GM12878 (cell line): Measurements from ENCODE around the gene CCL19. TPM values are rescaled to one million over a fixed set of nuclear protein-coding genes. Genes with fewer than 3 reads are reported as not detected.

Source experiments
- polyA plus RNA-seq, 11 experiments: library from polyadenylated mRNA; depleted of rRNA in 4 of 11; unstranded in 6 of 11; stranded (reverse) in 5 of 11; fragments of >200 nt; fragmentation: Nextera tagmentation in 4 of 11; fragmentation: Illumina TruSeq in 1 of 11; extraction: Ambion mirVana in 4 of 11; extraction: Trizol in 1 of 11; gene quantifications; 1 replicate in 1 of 11; 2 replicates in 10 of 11; pipeline versions ENCODE4 v1.2.1 to v1.2.3, GENCODE V29; 2011 to 2016; ENCODE audit warnings: inconsistent platforms in 2 of 11, missing spikeins in 2 of 11, low read depth in 1 of 11
- small RNA-seq: library from RNA; depleted of rRNA; stranded (forward); fragments of <200 nt; gene quantifications from one replicate; pipeline ENCODE3, GENCODE V24; 2014
- total RNA-seq, 4 experiments: library from RNA; depleted of rRNA in 3 of 4; stranded (reverse); fragments of >200 nt in 3 of 4; fragmentation: Illumina TruSeq in 1 of 4; extraction: Trizol in 1 of 4; gene quantifications; 2 replicates each; pipeline versions ENCODE4 v1.2.1 to v1.2.3, GENCODE V29; 2013 to 2021

The CCL19 gene
- total and polyA plus RNA-seq, 10 of the 15 experiments (the other 5 are each of a cell fraction or from before 2014, with no cell fraction given) = 0.42 to 0.69 TPM; not detected in 8

Small RNAs within 50 kb of the gene (small RNA-seq; reads per million reads assigned to genes)
- gene CCL27 = not detected

Other genes with a start within 250 kb of the CCL19 start
Only the 7 nearest of the 12 such genes appear.
- 87.3 and 103 TPM in 2 replicates for gene DCTN3, start 70.8 kb downstream of the CCL19 start, total RNA-seq (2014; rRNA removed)
- gene DCTN3, start 70.8 kb downstream of the CCL19 start, total RNA-seq (2014; rRNA removed; fragmentation: Illumina TruSeq; extraction: Trizol) = 43.2 and 45.6 TPM in 2 replicates
- 74.6 and 79.1 TPM in 2 replicates for gene DCTN3, start 70.8 kb downstream of the CCL19 start, total RNA-seq (2021)
- gene DCTN3, start 70.8 kb downstream of the CCL19 start, polyA plus RNA-seq (2011; rRNA removed) = 56.5 and 75.6 TPM in 2 replicates
- gene DCTN3, start 70.8 kb downstream of the CCL19 start, polyA plus RNA-seq (2014; fragmentation: Illumina TruSeq; extraction: Trizol) = 26.9 and 57.8 TPM in 2 replicates
- 10 to 100 TPM; 19.0 to 52.0 TPM for gene DCTN3, start 70.8 kb downstream of the CCL19 start, polyA plus RNA-seq (2014; fragmentation: Nextera tagmentation; extraction: Ambion mirVana)
- 66.7 and 68.0 TPM in 2 replicates for gene DCTN3, start 70.8 kb downstream of the CCL19 start, polyA plus RNA-seq (2014; rRNA removed)
- gene DCTN3, start 70.8 kb downstream of the CCL19 start, polyA plus RNA-seq (2016; fragmentation: Nextera tagmentation; extraction: Ambion mirVana) = 100 to 1,000 TPM; 101 to 120 TPM
- gene ARID3C, start 62.2 kb downstream of the CCL19 start, total RNA-seq (2014; rRNA removed) = not detected in 2 replicates
- gene ARID3C, start 62.2 kb downstream of the CCL19 start, total RNA-seq (2014; rRNA removed; fragmentation: Illumina TruSeq; extraction: Trizol) = not detected in 2 replicates
- 0.24 TPM in 1 of 2 replicates, not detected in the other for gene ARID3C, start 62.2 kb downstream of the CCL19 start, total RNA-seq (2021)
- gene ARID3C, start 62.2 kb downstream of the CCL19 start, polyA plus RNA-seq (2011; rRNA removed) = not detected in 2 replicates
- gene ARID3C, start 62.2 kb downstream of the CCL19 start, polyA plus RNA-seq (2014; fragmentation: Illumina TruSeq; extraction: Trizol) = not detected in 2 replicates
- not detected for gene ARID3C, start 62.2 kb downstream of the CCL19 start, polyA plus RNA-seq (2014; fragmentation: Nextera tagmentation; extraction: Ambion mirVana)
- gene ARID3C, start 62.2 kb downstream of the CCL19 start, polyA plus RNA-seq (2014; rRNA removed) = not detected in 2 replicates
- not detected for gene ARID3C, start 62.2 kb downstream of the CCL19 start, polyA plus RNA-seq (2016; fragmentation: Nextera tagmentation; extraction: Ambion mirVana)
- 65.4 and 77.9 TPM in 2 replicates for gene SIGMAR1, start 53.5 kb downstream of the CCL19 start, total RNA-seq (2014; rRNA removed)
- gene SIGMAR1, start 53.5 kb downstream of the CCL19 start, total RNA-seq (2014; rRNA removed; fragmentation: Illumina TruSeq; extraction: Trizol) = 38.6 and 44.3 TPM in 2 replicates
- gene SIGMAR1, start 53.5 kb downstream of the CCL19 start, total RNA-seq (2021) = 61.5 and 63.0 TPM in 2 replicates
- 7.6 and 12.9 TPM in 2 replicates for gene SIGMAR1, start 53.5 kb downstream of the CCL19 start, polyA plus RNA-seq (2011; rRNA removed)
- 64.7 and 76.0 TPM in 2 replicates for gene SIGMAR1, start 53.5 kb downstream of the CCL19 start, polyA plus RNA-seq (2014; fragmentation: Illumina TruSeq; extraction: Trizol)
- gene SIGMAR1, start 53.5 kb downstream of the CCL19 start, polyA plus RNA-seq (2014; fragmentation: Nextera tagmentation; extraction: Ambion mirVana) = 10 to 100 TPM in 1 of 2 experiments, 1 to 10 TPM in 1; 7.1 to 19.6 TPM
- 81.4 and 82.9 TPM in 2 replicates for gene SIGMAR1, start 53.5 kb downstream of the CCL19 start, polyA plus RNA-seq (2014; rRNA removed)
- 100 to 1,000 TPM; 110 to 133 TPM for gene SIGMAR1, start 53.5 kb downstream of the CCL19 start, polyA plus RNA-seq (2016; fragmentation: Nextera tagmentation; extraction: Ambion mirVana)
- 30.3 and 31.0 TPM in 2 replicates for gene GALT, start 44.6 kb downstream of the CCL19 start, total RNA-seq (2014; rRNA removed)
- gene GALT, start 44.6 kb downstream of the CCL19 start, total RNA-seq (2014; rRNA removed; fragmentation: Illumina TruSeq; extraction: Trizol) = 9.3 and 10.3 TPM in 2 replicates
- gene GALT, start 44.6 kb downstream of the CCL19 start, total RNA-seq (2021) = 26.2 and 30.8 TPM in 2 replicates
- gene GALT, start 44.6 kb downstream of the CCL19 start, polyA plus RNA-seq (2011; rRNA removed) = 10.5 and 21.6 TPM in 2 replicates
- 14.5 and 16.9 TPM in 2 replicates for gene GALT, start 44.6 kb downstream of the CCL19 start, polyA plus RNA-seq (2014; fragmentation: Illumina TruSeq; extraction: Trizol)
- gene GALT, start 44.6 kb downstream of the CCL19 start, polyA plus RNA-seq (2014; fragmentation: Nextera tagmentation; extraction: Ambion mirVana) = 10 to 100 TPM; 22.8 to 24.9 TPM
- gene GALT, start 44.6 kb downstream of the CCL19 start, polyA plus RNA-seq (2014; rRNA removed) = 30.2 and 41.6 TPM in 2 replicates
- 10 to 100 TPM; 28.8 to 34.1 TPM for gene GALT, start 44.6 kb downstream of the CCL19 start, polyA plus RNA-seq (2016; fragmentation: Nextera tagmentation; extraction: Ambion mirVana)
- 1.5 and 2.9 TPM in 2 replicates for gene IL11RA, start 39.1 kb downstream of the CCL19 start, total RNA-seq (2014; rRNA removed)
- gene IL11RA, start 39.1 kb downstream of the CCL19 start, total RNA-seq (2014; rRNA removed; fragmentation: Illumina TruSeq; extraction: Trizol) = 1.7 and 2.6 TPM in 2 replicates
- gene IL11RA, start 39.1 kb downstream of the CCL19 start, total RNA-seq (2021) = 4.8 and 5.8 TPM in 2 replicates
- gene IL11RA, start 39.1 kb downstream of the CCL19 start, polyA plus RNA-seq (2011; rRNA removed) = 3.5 and 5.7 TPM in 2 replicates
- gene IL11RA, start 39.1 kb downstream of the CCL19 start, polyA plus RNA-seq (2014; fragmentation: Illumina TruSeq; extraction: Trizol) = 2.6 and 2.8 TPM in 2 replicates
- gene IL11RA, start 39.1 kb downstream of the CCL19 start, polyA plus RNA-seq (2014; fragmentation: Nextera tagmentation; extraction: Ambion mirVana) = under 1 TPM; 0.32 to 0.47 TPM
- 5.2 and 5.7 TPM in 2 replicates for gene IL11RA, start 39.1 kb downstream of the CCL19 start, polyA plus RNA-seq (2014; rRNA removed)
- gene IL11RA, start 39.1 kb downstream of the CCL19 start, polyA plus RNA-seq (2016; fragmentation: Nextera tagmentation; extraction: Ambion mirVana) = 1 to 10 TPM; 1.1 to 1.5 TPM
- gene CCL27, start 28.6 kb downstream of the CCL19 start, total RNA-seq (2014; rRNA removed) = not detected in 2 replicates
- gene CCL27, start 28.6 kb downstream of the CCL19 start, total RNA-seq (2014; rRNA removed; fragmentation: Illumina TruSeq; extraction: Trizol) = not detected in 2 replicates
- gene CCL27, start 28.6 kb downstream of the CCL19 start, total RNA-seq (2021) = not detected in 2 replicates
- not detected in 2 replicates for gene CCL27, start 28.6 kb downstream of the CCL19 start, polyA plus RNA-seq (2011; rRNA removed)
- not detected in 2 replicates for gene CCL27, start 28.6 kb downstream of the CCL19 start, polyA plus RNA-seq (2014; fragmentation: Illumina TruSeq; extraction: Trizol)
- under 1 TPM in 1 of 2 experiments, not detected in 1; 0.45 TPM for gene CCL27, start 28.6 kb downstream of the CCL19 start, polyA plus RNA-seq (2014; fragmentation: Nextera tagmentation; extraction: Ambion mirVana)
- not detected in 2 replicates for gene CCL27, start 28.6 kb downstream of the CCL19 start, polyA plus RNA-seq (2014; rRNA removed)
- not detected for gene CCL27, start 28.6 kb downstream of the CCL19 start, polyA plus RNA-seq (2016; fragmentation: Nextera tagmentation; extraction: Ambion mirVana)
- not detected in 2 replicates for gene CCL21, start 18.9 kb upstream of the CCL19 start, total RNA-seq (2014; rRNA removed)
- not detected in 2 replicates for gene CCL21, start 18.9 kb upstream of the CCL19 start, total RNA-seq (2014; rRNA removed; fragmentation: Illumina TruSeq; extraction: Trizol)
- 0.24 and 0.26 TPM in 2 replicates for gene CCL21, start 18.9 kb upstream of the CCL19 start, total RNA-seq (2021)
- gene CCL21, start 18.9 kb upstream of the CCL19 start, polyA plus RNA-seq (2011; rRNA removed) = not detected in 2 replicates
- gene CCL21, start 18.9 kb upstream of the CCL19 start, polyA plus RNA-seq (2014; fragmentation: Illumina TruSeq; extraction: Trizol) = not detected in 2 replicates
- gene CCL21, start 18.9 kb upstream of the CCL19 start, polyA plus RNA-seq (2014; fragmentation: Nextera tagmentation; extraction: Ambion mirVana) = not detected
- gene CCL21, start 18.9 kb upstream of the CCL19 start, polyA plus RNA-seq (2014; rRNA removed) = not detected in 2 replicates
- gene CCL21, start 18.9 kb upstream of the CCL19 start, polyA plus RNA-seq (2016; fragmentation: Nextera tagmentation; extraction: Ambion mirVana) = not detected